CD8-positive, alpha-beta memory T cell (primary cell): ENCODE measurements around the gene TTC28. TPM values are rescaled to one million over a fixed set of nuclear protein-coding genes. Genes with fewer than 3 reads are reported as not detected.
"Not testable (repeated sequence)": the region's sequence is repeated elsewhere in the genome, so short reads cannot be mapped to it uniquely, and the experiment has no call there.

Experiments
- CTCF ChIA-PET: fragments of 350-600 bp; sonication (Branson Sonifier 250); formaldehyde crosslinking; loops from one replicate; lab custom pipeline; 2021; ENCODE audit warnings: antibody characterized with exemption; lab: Charles Lee
- POLR2A ChIA-PET: fragments of 350-600 bp; sonication (Branson Sonifier 250); formaldehyde crosslinking; loops from one replicate; lab custom pipeline; 2021; ENCODE audit warnings: antibody characterized with exemption; lab: Charles Lee
- DNase-seq, 5 donors: peaks; one replicate each; pipeline versions ENCODE4 v3.0.0 to v3.0.0-alpha.2; 2020 to 2022; ENCODE audit warnings: mixed read lengths in 1 of 5
- H3K27ac ChIP-seq: one replicate; pipeline ENCODE4 v1.7.0; 2013; ENCODE audit warnings: low read depth, mild to moderate bottlenecking, low read length, moderate library complexity
- H3K27me3 ChIP-seq: 2 replicates; pipeline ENCODE4 v1.7.0; 2013; ENCODE audit warnings: low read length, mild to moderate bottlenecking; ENCODE audit not compliant: insufficient read depth, poor library complexity, severe bottlenecking
- H3K36me3 ChIP-seq: 2 replicates; pipeline ENCODE4 v1.7.0; 2013; ENCODE audit warnings: mild to moderate bottlenecking, low read length, moderate library complexity; ENCODE audit not compliant: insufficient read depth
- H3K4me1 ChIP-seq: 2 replicates; pipeline ENCODE4 v1.7.0; 2013; ENCODE audit warnings: mild to moderate bottlenecking, low read length, moderate library complexity; ENCODE audit not compliant: insufficient read depth
- H3K4me3 ChIP-seq: 2 replicates; pipeline ENCODE4 v1.7.0; 2013; ENCODE audit warnings: mild to moderate bottlenecking, low read length
- H3K9me3 ChIP-seq: 2 replicates; pipeline ENCODE4 v1.7.0; 2013; ENCODE audit warnings: mild to moderate bottlenecking, low read length
- H3K27ac Mint-ChIP-seq, 8 donors: one replicate each; pipeline ENCODE4 v1.8.0; 2020 to 2021; ENCODE audit warnings: mixed read lengths in 8 of 8, mild to moderate bottlenecking in 6 of 8, inconsistent platforms in 3 of 8, moderate library complexity in 3 of 8
- H3K27me3 Mint-ChIP-seq, 2 donors: one replicate each; pipeline ENCODE4 v1.8.0; 2020 to 2021; ENCODE audit warnings: mixed read lengths in 2 of 2, mild to moderate bottlenecking in 1 of 2, moderate library complexity in 1 of 2
- H3K36me3 Mint-ChIP-seq, 3 donors: one replicate each; pipeline ENCODE4 v1.8.0; 2020 to 2021; ENCODE audit warnings: mixed read lengths in 3 of 3, inconsistent platforms in 1 of 3, mild to moderate bottlenecking in 1 of 3
- H3K4me1 Mint-ChIP-seq, 3 donors: one replicate each; pipeline ENCODE4 v1.8.0; 2020 to 2021; ENCODE audit warnings: mixed read lengths in 3 of 3, inconsistent platforms in 1 of 3, mild to moderate bottlenecking in 1 of 3
- H3K4me3 Mint-ChIP-seq, 7 donors: one replicate each; pipeline ENCODE4 v1.8.0; 2020 to 2021; ENCODE audit warnings: mixed read lengths in 7 of 7, mild to moderate bottlenecking in 6 of 7, moderate library complexity in 4 of 7, inconsistent platforms in 2 of 7
- H3K9me3 Mint-ChIP-seq, 5 donors: one replicate each; pipeline ENCODE4 v1.8.0; 2020 to 2022; ENCODE audit warnings: mixed read lengths in 5 of 5, mild to moderate bottlenecking in 3 of 5, moderate library complexity in 2 of 5, inconsistent platforms in 1 of 5
- polyA plus RNA-seq: library from polyadenylated mRNA; unstranded; fragments of 300-500 nt; fragmentation: Illumina TruSeq; gene quantifications from one replicate; pipeline ENCODE4 v1.2.3, GENCODE V29; 2021
- total RNA-seq, 2 experiments: library from RNA; stranded (reverse); gene quantifications; one replicate each; pipeline ENCODE4 v1.2.3, GENCODE V29; 2021

TTC28 gene
- total and polyA plus RNA-seq, 3 experiments from 2014 or later = 0.24 to 0.60 (median 0.51) TPM

DNA sequence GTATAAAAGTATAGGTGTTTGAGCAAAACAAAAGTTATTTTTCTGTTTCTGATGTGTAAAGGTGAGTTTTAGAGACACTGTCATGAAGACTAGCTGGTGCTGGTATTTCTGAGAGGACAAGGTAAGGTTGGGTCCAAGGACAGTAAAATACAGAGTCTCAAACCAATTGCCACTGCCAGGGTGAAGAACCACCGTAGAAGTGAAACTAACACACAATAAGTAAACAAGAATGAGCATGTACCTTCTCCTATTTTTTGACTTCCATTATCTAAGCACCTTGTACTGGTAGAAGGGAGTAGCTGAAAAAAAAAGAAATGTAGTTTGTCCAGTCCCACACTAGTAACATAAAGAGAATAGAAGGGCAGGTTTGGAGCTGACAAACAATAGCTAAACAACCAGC is 117.3 kb downstream of the TTC28 start:
- no peaks in the 10 kb centered on the region for H3K9me3 ChIP-seq
- no peaks in the 10 kb centered on the region for H3K4me1 Mint-ChIP-seq
- peaks cover 10 to 61% of the 10 kb centered on the region in 2 donors for H3K27me3 Mint-ChIP-seq
- H3K27me3 ChIP-seq = no peaks in the 10 kb centered on the region
- ChIA-PET POLR2A (no interaction called here), CTCF (no interaction called here)
- H3K9me3 Mint-ChIP-seq = peaks cover 0 to under 1% (median 0%) of the 10 kb centered on the region in 5 donors
- DNase-seq = no peak
- H3K27ac Mint-ChIP-seq = no peak overlapping the region
- no peaks in the 10 kb centered on the region for H3K36me3 ChIP-seq
- H3K27ac ChIP-seq = no peak overlapping the region
- no peaks in the 10 kb centered on the region for H3K4me1 ChIP-seq
- no peak overlapping the region for H3K4me3 Mint-ChIP-seq
- H3K4me3 ChIP-seq = no peak overlapping the region
- no peaks in the 10 kb centered on the region for H3K36me3 Mint-ChIP-seq

DNA sequence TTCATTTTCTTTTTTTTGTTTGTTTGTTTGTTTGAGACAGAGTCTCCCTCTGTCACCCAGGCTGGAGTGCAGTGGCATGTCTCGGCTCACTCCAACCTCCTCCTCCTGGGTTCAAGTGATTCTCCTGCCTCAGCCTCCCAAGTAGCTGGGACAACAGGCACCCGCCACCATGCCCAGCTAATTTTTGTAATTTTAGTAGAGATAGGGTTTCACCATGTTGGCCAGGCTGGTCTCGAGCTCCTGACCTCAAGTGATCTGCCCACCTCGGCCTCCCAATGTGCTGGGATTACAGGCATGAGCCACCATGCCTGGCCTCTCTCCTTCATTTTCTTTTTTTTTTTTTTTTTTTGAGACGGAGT is 118.9 kb downstream of the TTC28 start:
- DNase-seq, H3K9me3 Mint-ChIP-seq, H3K36me3 Mint-ChIP-seq, CTCF ChIA-PET, POLR2A ChIA-PET, H3K9me3 ChIP-seq, H3K4me3 Mint-ChIP-seq, H3K4me1 ChIP-seq, H3K27me3 ChIP-seq, H3K36me3 ChIP-seq, H3K4me1 Mint-ChIP-seq, H3K27ac ChIP-seq, H3K27ac Mint-ChIP-seq, H3K4me3 ChIP-seq: not testable (repeated sequence)
- H3K27me3 Mint-ChIP-seq = peaks cover 6 to 54% of the 10 kb centered on the region in 2 donors

DNA sequence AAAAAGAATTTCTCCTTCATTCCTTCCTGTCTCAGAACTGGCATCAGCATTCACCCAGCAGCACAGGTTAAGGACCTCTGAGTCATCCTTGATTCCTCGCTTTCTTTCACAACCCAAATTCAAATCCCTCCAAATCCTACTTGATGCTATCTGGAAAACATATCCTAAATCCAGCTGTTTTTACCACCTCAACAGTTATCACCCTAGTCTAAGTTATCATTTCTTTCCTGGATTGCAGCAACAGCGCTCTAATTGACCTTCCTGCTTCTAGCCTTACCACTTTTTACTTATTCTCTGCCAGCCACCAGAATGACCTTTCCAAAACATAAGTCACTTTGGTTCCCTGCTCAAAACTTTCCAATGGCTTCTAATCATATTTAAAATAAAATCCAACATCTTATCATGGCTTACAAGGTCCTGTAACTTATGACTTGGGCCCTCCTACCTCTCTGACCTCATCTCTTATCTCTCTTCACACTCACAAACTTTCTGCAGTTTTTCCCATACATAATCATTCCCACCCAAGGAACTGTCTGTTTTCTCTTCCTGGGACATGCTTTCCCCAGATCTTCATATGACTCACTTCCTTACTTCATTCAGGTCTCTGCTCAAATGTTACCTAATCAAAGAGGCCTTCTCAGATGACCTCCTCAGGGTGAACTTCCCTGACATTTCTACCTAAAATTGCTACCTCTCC is 119.4 kb downstream of the TTC28 start:
- no peaks in the 10 kb centered on the region for H3K9me3 ChIP-seq
- peaks cover 6 to 53% of the 10 kb centered on the region in 2 donors for H3K27me3 Mint-ChIP-seq
- POLR2A ChIA-PET = no interaction called here
- DNase-seq = no peak
- H3K9me3 Mint-ChIP-seq = peaks cover 0 to 3% (median 0%) of the 10 kb centered on the region in 5 donors
- no peak overlapping the region for H3K4me3 ChIP-seq
- no peaks in the 10 kb centered on the region for H3K27me3 ChIP-seq
- H3K4me1 ChIP-seq = no peaks in the 10 kb centered on the region
- H3K4me3 Mint-ChIP-seq = no peak overlapping the region
- CTCF ChIA-PET = no interaction called here
- no peaks in the 10 kb centered on the region for H3K36me3 ChIP-seq
- no peak overlapping the region for H3K27ac ChIP-seq
- H3K36me3 Mint-ChIP-seq = no peaks in the 10 kb centered on the region
- H3K4me1 Mint-ChIP-seq = no peaks in the 10 kb centered on the region
- no peak overlapping the region for H3K27ac Mint-ChIP-seq

DNA sequence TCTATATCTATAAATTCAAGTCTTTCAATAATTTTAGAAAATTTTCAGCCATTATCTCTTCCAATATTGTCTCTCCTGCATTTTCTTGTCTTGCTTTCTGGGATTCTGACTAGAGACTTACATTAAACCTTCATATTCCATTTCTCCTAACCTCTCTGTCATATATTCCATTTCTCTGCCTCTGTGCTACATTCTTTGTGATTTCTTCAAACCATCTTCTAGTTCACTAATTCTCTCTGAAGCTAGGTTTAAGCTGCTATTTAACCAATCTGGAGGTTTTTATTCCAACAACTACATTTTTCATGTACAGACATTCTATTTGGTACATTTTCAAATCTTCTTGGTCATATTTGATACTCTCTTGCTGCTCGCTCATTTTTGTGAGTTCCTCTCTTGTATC is 122.5 kb downstream of the TTC28 start:
- H3K36me3 ChIP-seq = no peaks in the 10 kb centered on the region
- Mint-ChIP-seq H3K27me3 (peaks cover 5 to 33% of the 10 kb centered on the region in 2 donors), H3K9me3 (peaks cover 0 to 3% (median 0%) of the 10 kb centered on the region in 5 donors), H3K27ac (no peak overlapping the region), H3K4me3 (no peak overlapping the region), H3K4me1 (no peaks in the 10 kb centered on the region), H3K36me3 (no peaks in the 10 kb centered on the region)
- no peak overlapping the region for H3K4me3 ChIP-seq
- H3K27ac ChIP-seq = no peak overlapping the region
- H3K9me3 ChIP-seq = no peaks in the 10 kb centered on the region
- H3K27me3 ChIP-seq = no peaks in the 10 kb centered on the region
- ChIA-PET POLR2A (no interaction called here), CTCF (interaction anchor here (0.9 kb wide), 1 partner anchor 10 kb away, joined by 3 read pairs; no protein-coding TSS in a partner anchor)
- no peak for DNase-seq
- H3K4me1 ChIP-seq = no peaks in the 10 kb centered on the region

DNA sequence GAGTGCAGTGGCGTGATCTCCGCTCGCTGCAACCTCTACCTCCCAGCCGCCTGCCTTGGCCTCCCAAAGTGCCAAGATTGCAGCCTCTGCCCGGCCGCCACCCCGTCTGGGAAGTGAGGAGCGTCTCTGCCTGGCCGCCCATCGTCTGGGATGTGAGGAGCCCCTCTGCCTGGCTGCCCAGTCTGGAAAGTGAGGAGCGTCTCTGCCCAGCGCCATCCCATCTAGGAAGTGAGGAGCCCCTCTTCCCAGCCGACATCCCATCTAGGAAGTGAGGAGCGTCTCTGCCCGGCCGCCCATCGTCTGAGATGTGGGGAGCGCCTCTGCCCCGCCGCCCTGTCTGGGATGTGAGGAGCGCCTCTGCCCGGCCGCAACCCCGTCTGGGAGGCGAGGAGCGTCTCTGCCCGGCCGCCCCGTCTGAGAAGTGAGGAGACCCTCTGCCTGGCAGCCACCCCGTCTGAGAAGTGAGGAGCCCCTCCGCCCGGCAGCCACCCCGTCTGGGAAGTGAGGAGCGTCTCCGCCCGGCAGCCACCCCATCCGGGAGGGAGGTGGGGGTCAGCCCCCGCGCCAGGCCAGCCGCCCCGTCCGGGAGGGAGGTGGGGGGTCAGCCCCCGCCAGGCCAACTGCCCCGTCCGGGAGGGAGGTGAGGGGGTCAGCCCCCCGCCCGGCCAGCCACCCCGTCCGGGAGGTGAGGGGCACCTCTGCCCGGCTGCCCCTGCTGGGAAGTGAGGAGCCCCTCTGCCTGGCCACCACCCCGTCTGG is 126.4 kb downstream of the TTC28 start:
- DNase-seq, H3K4me3 Mint-ChIP-seq, H3K9me3 ChIP-seq, H3K4me1 ChIP-seq, H3K36me3 ChIP-seq, H3K27ac Mint-ChIP-seq, H3K4me3 ChIP-seq, H3K4me1 Mint-ChIP-seq, H3K27me3 Mint-ChIP-seq, CTCF ChIA-PET, H3K9me3 Mint-ChIP-seq, H3K36me3 Mint-ChIP-seq, H3K27ac ChIP-seq, H3K27me3 ChIP-seq, POLR2A ChIA-PET: not testable (repeated sequence)

DNA sequence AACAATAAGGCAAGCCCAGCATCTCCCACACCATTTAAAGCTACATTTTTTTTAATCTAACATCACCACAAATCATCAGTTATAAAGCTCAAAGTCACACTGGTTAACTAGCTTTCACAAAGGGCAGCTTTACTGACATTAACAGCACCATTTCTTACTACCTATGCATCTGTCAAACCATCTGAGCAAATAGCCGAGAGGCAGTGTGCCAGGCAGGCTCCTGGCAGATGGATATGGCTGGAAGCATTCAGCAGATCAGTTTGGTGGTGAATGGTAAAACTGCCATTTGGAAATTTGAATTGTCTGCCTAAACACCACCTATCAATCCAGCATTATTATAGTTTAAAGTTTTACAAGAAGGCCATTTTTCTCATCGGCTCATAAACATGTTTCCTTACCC is 131.2 kb downstream of the TTC28 start:
- POLR2A ChIA-PET = no interaction called here
- H3K27ac ChIP-seq = no peak overlapping the region
- H3K9me3 ChIP-seq = no peaks in the 10 kb centered on the region
- H3K4me1 ChIP-seq = no peaks in the 10 kb centered on the region
- no peak overlapping the region for H3K27ac Mint-ChIP-seq
- H3K27me3 Mint-ChIP-seq = peaks cover 4 to 11% of the 10 kb centered on the region in 2 donors
- peaks cover 4% of the 10 kb centered on the region for H3K27me3 ChIP-seq
- no peak overlapping the region for H3K4me3 Mint-ChIP-seq
- CTCF ChIA-PET = no interaction called here
- peaks cover 0 to 3% (median 0%) of the 10 kb centered on the region in 5 donors for H3K9me3 Mint-ChIP-seq
- H3K4me3 ChIP-seq = no peak overlapping the region
- no peaks in the 10 kb centered on the region for H3K4me1 Mint-ChIP-seq
- no peaks in the 10 kb centered on the region for H3K36me3 ChIP-seq
- DNase-seq = no peak
- H3K36me3 Mint-ChIP-seq = no peaks in the 10 kb centered on the region

DNA sequence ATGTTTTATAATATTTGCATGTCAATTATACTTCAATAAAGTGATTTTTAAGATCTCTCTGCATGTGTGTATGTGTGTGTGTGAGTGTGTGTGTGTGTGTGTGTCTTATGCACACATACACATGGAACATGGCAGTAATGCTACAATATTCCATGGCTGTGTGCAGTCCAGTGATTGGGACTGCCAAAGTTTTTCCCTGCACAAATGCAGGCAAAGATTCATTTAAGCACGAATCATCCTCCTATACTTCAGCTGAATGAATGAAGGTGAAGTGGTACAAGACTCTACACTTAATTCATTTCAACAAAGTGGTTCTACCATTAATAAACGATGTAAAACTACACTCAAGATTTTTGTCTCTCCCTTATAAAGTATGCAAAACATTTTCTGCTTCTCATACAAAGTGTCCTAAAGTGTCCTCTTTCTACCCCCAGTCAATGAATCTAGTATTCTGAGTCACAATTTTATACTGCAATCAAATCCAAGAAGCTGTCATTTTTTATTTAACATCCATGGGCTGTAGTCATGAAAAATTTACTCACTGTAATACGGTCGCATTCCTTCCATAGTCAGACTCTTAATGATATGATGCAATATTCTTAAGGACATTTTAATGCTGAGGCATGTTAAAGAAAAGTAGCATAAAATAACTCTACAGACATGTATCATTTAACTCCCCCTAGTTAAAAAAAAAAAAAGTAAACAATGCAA is 132.4 kb downstream of the TTC28 start:
- H3K4me3 ChIP-seq = no peak overlapping the region
- H3K36me3 ChIP-seq = no peaks in the 10 kb centered on the region
- ChIA-PET POLR2A (no interaction called here), CTCF (no interaction called here)
- no peaks in the 10 kb centered on the region for H3K9me3 ChIP-seq
- Mint-ChIP-seq H3K36me3 (peaks cover 0 to 3% (median 0%) of the 10 kb centered on the region in 3 donors), H3K9me3 (peaks cover 0 to 5% (median 0%) of the 10 kb centered on the region in 5 donors), H3K27me3 (peaks cover 7 to 13% of the 10 kb centered on the region in 2 donors), H3K4me3 (no peak overlapping the region), H3K4me1 (no peaks in the 10 kb centered on the region), H3K27ac (no peak overlapping the region)
- no peaks in the 10 kb centered on the region for H3K4me1 ChIP-seq
- no peak overlapping the region for H3K27ac ChIP-seq
- H3K27me3 ChIP-seq = peaks cover 4% of the 10 kb centered on the region
- DNase-seq = no peak

DNA sequence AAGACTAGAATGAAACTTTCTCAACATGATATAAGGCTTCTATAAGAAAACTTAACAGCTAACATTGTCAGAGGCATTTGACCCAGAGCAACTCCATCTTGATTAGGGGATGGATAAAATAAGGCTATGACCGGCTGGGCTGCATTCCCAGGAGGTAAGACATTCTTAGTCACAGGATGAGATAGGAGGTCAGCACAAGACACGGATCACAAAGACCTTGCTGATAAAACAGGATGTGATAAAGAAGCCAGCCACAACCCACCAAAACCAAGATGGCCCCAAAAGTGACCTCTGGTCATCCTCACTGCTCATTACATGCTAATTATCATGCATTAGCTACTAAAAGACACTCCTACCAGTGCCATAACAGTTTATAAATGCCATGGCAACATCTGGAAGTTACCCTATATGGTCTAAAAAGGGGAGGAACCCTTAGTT is 135.2 kb downstream of the TTC28 start:
- CTCF ChIA-PET = no interaction called here
- no peak for DNase-seq
- Histone ChIP-seq H3K9me3 (no peaks in the 10 kb centered on the region), H3K36me3 (no peaks in the 10 kb centered on the region), H3K27me3 (no peaks in the 10 kb centered on the region), H3K4me3 (no peak overlapping the region), H3K27ac (no peak overlapping the region), H3K4me1 (no peaks in the 10 kb centered on the region)
- no peaks in the 10 kb centered on the region for H3K4me1 Mint-ChIP-seq
- no peak overlapping the region for H3K27ac Mint-ChIP-seq
- H3K36me3 Mint-ChIP-seq = peaks cover 0 to 3% (median 0%) of the 10 kb centered on the region in 3 donors
- H3K9me3 Mint-ChIP-seq = peaks cover 0 to 4% (median 2%) of the 10 kb centered on the region in 5 donors
- no peak overlapping the region for H3K4me3 Mint-ChIP-seq
- peaks cover 8 to 19% of the 10 kb centered on the region in 2 donors for H3K27me3 Mint-ChIP-seq
- POLR2A ChIA-PET = no interaction called here
